Astrocyte (in vitro differentiated cells and primary cell): ENCODE results near the gene CSRP3. TPM values are rescaled to one million over a fixed set of nuclear protein-coding genes. Genes with fewer than 3 reads are reported as not detected.

Experiments used
- DNase-seq: peaks from one replicate; pipeline ENCODE4 v3.0.0-alpha.2; 2010; ENCODE audit warnings: low read depth
- FAIRE-seq: peaks from 2 replicates; lab custom pipeline; 2011; peaks lifted over from hg19 to GRCh38; lab: Jason Lieb, UNC
- H2AFZ ChIP-seq: 2 replicates; pipeline ENCODE4 v1.6.0; 2012; ENCODE audit warnings: low read depth, low read length, inconsistent platforms
- H3K27ac ChIP-seq: 2 replicates; pipeline ENCODE4 v1.5.1; 2011; ENCODE audit warnings: low read depth, low read length, inconsistent platforms
- H3K27me3 ChIP-seq: 2 replicates; pipeline ENCODE4 v1.6.0; 2011; ENCODE audit warnings: low read length, inconsistent platforms; ENCODE audit not compliant: insufficient read depth
- H3K36me3 ChIP-seq: 2 replicates; pipeline ENCODE4 v1.5.1; 2011; ENCODE audit warnings: low read length, inconsistent platforms; ENCODE audit not compliant: insufficient read depth
- H3K4me1 ChIP-seq: 2 replicates; pipeline ENCODE4 v1.5.1; 2011; ENCODE audit warnings: low read length, inconsistent platforms; ENCODE audit not compliant: insufficient read depth
- H3K4me2 ChIP-seq: 2 replicates; pipeline ENCODE4 v1.6.0; 2012; ENCODE audit warnings: low read length, inconsistent platforms
- H3K4me3 ChIP-seq: 2 replicates; pipeline ENCODE4 v1.5.1; 2011; ENCODE audit warnings: low read depth, mild to moderate bottlenecking, low read length, inconsistent platforms; ENCODE audit not compliant: insufficient read depth
- H3K79me2 ChIP-seq: 2 replicates; pipeline ENCODE4 v1.6.0; 2012; ENCODE audit warnings: mild to moderate bottlenecking, low read length, inconsistent platforms; ENCODE audit not compliant: insufficient read depth
- H3K9ac ChIP-seq: 2 replicates; pipeline ENCODE4 v1.6.0; 2012; ENCODE audit warnings: mild to moderate bottlenecking, low read length, inconsistent platforms
- H3K9me3 ChIP-seq: 2 replicates; pipeline ENCODE4 v1.5.1; 2012; ENCODE audit warnings: low read depth, mild to moderate bottlenecking, low read length, inconsistent platforms; ENCODE audit not compliant: insufficient read depth
- H4K20me1 ChIP-seq: 2 replicates; pipeline ENCODE4 v1.6.0; 2012; ENCODE audit warnings: low read length, inconsistent platforms; ENCODE audit not compliant: insufficient read depth
- H3K27ac Mint-ChIP-seq: one replicate; pipeline ENCODE4 v1.8.0; 2021; ENCODE audit warnings: mild to moderate bottlenecking, mixed read lengths; ENCODE audit not compliant: unreplicated experiment
- H3K27me3 Mint-ChIP-seq: one replicate; pipeline ENCODE4 v1.8.0; 2021; ENCODE audit warnings: low read depth, mixed read lengths; ENCODE audit not compliant: unreplicated experiment
- H3K36me3 Mint-ChIP-seq: one replicate; pipeline ENCODE4 v1.8.0; 2021; ENCODE audit warnings: low read depth, mixed read lengths; ENCODE audit not compliant: unreplicated experiment
- H3K4me1 Mint-ChIP-seq: one replicate; pipeline ENCODE4 v1.8.0; 2021; ENCODE audit warnings: low read depth, mixed read lengths; ENCODE audit not compliant: unreplicated experiment
- H3K4me3 Mint-ChIP-seq: one replicate; pipeline ENCODE4 v1.8.0; 2021; ENCODE audit warnings: mild to moderate bottlenecking, moderate library complexity, mixed read lengths; ENCODE audit not compliant: unreplicated experiment
- H3K9me3 Mint-ChIP-seq: one replicate; pipeline ENCODE4 v1.8.0; 2021; ENCODE audit warnings: mild to moderate bottlenecking, mixed read lengths; ENCODE audit not compliant: unreplicated experiment
- EZH2 ChIP-seq: IDR thresholded peaks from 2 replicates; pipeline ENCODE4 v1.6.1; 2012; ENCODE audit warnings: mild to moderate bottlenecking, low read length, inconsistent platforms; ENCODE audit not compliant: insufficient read depth
- total RNA-seq: library from RNA; stranded (reverse); gene quantifications from 2 replicates; pipeline ENCODE4 v1.2.1, GENCODE V29; 2021
- TF ChIP-seq, protein P1 (sequence below): IDR thresholded peaks from 2 replicates; pipeline ENCODE4 v1.5.1; 2011; ENCODE audit warnings: low read depth, mild to moderate bottlenecking, inconsistent platforms, low read length, moderate library complexity; ENCODE audit not compliant: insufficient read depth

The CSRP3 gene
- total RNA-seq, 1 donor from 2014 or later = 0.43 TPM

- Histone ChIP-seq H3K4me2 (no peak overlapping the region), H4K20me1 (no peaks in the 10 kb centered on the region), H3K9ac (no peak overlapping the region), H3K36me3 (no peaks in the 10 kb centered on the region), H3K79me2 (no peaks in the 10 kb centered on the region), H3K4me1 (peaks cover 4% of the 10 kb centered on the region), H3K27me3 (no peaks in the 10 kb centered on the region), H2AFZ (no peak overlapping the region), H3K27ac (no peak overlapping the region), H3K9me3 (no peaks in the 10 kb centered on the region), H3K4me3 (no peak overlapping the region)
- DNase-seq (no peak), FAIRE-seq (no peak)
- TF ChIP-seq, protein P1, sequence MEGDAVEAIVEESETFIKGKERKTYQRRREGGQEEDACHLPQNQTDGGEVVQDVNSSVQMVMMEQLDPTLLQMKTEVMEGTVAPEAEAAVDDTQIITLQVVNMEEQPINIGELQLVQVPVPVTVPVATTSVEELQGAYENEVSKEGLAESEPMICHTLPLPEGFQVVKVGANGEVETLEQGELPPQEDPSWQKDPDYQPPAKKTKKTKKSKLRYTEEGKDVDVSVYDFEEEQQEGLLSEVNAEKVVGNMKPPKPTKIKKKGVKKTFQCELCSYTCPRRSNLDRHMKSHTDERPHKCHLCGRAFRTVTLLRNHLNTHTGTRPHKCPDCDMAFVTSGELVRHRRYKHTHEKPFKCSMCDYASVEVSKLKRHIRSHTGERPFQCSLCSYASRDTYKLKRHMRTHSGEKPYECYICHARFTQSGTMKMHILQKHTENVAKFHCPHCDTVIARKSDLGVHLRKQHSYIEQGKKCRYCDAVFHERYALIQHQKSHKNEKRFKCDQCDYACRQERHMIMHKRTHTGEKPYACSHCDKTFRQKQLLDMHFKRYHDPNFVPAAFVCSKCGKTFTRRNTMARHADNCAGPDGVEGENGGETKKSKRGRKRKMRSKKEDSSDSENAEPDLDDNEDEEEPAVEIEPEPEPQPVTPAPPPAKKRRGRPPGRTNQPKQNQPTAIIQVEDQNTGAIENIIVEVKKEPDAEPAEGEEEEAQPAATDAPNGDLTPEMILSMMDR = no peak
- TF ChIP-seq EZH2 = no peak
- Mint-ChIP-seq H3K9me3 (no peaks in the 10 kb centered on the region), H3K4me1 (peaks cover 8% of the 10 kb centered on the region), H3K4me3 (no peak overlapping the region), H3K36me3 (no peaks in the 10 kb centered on the region), H3K27ac (no peak overlapping the region), H3K27me3 (no peaks in the 10 kb centered on the region)
Measured at GRCh38 chr11:19229671-19230070, 27.9 kb upstream of the CSRP3 start.

- Mint-ChIP-seq H3K9me3 (no peaks in the 10 kb centered on the region), H3K27ac (no peak overlapping the region), H3K4me3 (no peak overlapping the region), H3K36me3 (no peaks in the 10 kb centered on the region), H3K27me3 (no peaks in the 10 kb centered on the region), H3K4me1 (peaks cover 8% of the 10 kb centered on the region)
- H3K79me2 ChIP-seq = no peaks in the 10 kb centered on the region
- H3K27me3 ChIP-seq = no peaks in the 10 kb centered on the region
- no peak for TF ChIP-seq EZH2
- TF ChIP-seq, protein P1 = no peak
- H4K20me1 ChIP-seq = no peaks in the 10 kb centered on the region
- H3K9me3 ChIP-seq = no peaks in the 10 kb centered on the region
- no peak overlapping the region for H2AFZ ChIP-seq
- H3K36me3 ChIP-seq = no peaks in the 10 kb centered on the region
- H3K4me2 ChIP-seq = no peak overlapping the region
- FAIRE-seq (no peak), DNase-seq (no peak)
- H3K9ac ChIP-seq = no peak overlapping the region
- H3K4me3 ChIP-seq = no peak overlapping the region
- peaks cover 4% of the 10 kb centered on the region for H3K4me1 ChIP-seq
- H3K27ac ChIP-seq = no peak overlapping the region
Measured at GRCh38 chr11:19228968-19229367, 27.2 kb upstream of the CSRP3 start.

GRCh38 chr11:19226378-19227195 is 24.8 kb upstream of the CSRP3 start:
- TF ChIP-seq, protein P1 = no peak
- no peak for TF ChIP-seq EZH2
- Histone ChIP-seq H3K79me2 (no peaks in the 10 kb centered on the region), H3K27me3 (no peaks in the 10 kb centered on the region), H4K20me1 (no peaks in the 10 kb centered on the region), H3K27ac (no peak overlapping the region), H3K9me3 (no peaks in the 10 kb centered on the region), H3K36me3 (no peaks in the 10 kb centered on the region), H3K4me2 (no peak overlapping the region), H3K9ac (no peak overlapping the region), H3K4me3 (no peak overlapping the region), H3K4me1 (no peaks in the 10 kb centered on the region), H2AFZ (no peak overlapping the region)
- H3K27me3 Mint-ChIP-seq = no peaks in the 10 kb centered on the region
- no peaks in the 10 kb centered on the region for H3K36me3 Mint-ChIP-seq
- H3K4me3 Mint-ChIP-seq = no peak overlapping the region
- DNase-seq = no peak
- no peak overlapping the region for H3K27ac Mint-ChIP-seq
- peaks cover 2% of the 10 kb centered on the region for H3K4me1 Mint-ChIP-seq
- FAIRE-seq = no peak
- H3K9me3 Mint-ChIP-seq = no peaks in the 10 kb centered on the region
